Measurements from ENCODE around the gene PYY. TPM values are rescaled to one million over a fixed set of nuclear protein-coding genes. Genes with fewer than 3 reads are reported as not detected.
A peak's percentile ranks its signal among the peaks of the same experiment; 100 is the strongest.

PYY gene
- total and polyA plus RNA-seq, 4 donors, result 0.05 to 0.25 TPM; not detected in 2

DNA sequence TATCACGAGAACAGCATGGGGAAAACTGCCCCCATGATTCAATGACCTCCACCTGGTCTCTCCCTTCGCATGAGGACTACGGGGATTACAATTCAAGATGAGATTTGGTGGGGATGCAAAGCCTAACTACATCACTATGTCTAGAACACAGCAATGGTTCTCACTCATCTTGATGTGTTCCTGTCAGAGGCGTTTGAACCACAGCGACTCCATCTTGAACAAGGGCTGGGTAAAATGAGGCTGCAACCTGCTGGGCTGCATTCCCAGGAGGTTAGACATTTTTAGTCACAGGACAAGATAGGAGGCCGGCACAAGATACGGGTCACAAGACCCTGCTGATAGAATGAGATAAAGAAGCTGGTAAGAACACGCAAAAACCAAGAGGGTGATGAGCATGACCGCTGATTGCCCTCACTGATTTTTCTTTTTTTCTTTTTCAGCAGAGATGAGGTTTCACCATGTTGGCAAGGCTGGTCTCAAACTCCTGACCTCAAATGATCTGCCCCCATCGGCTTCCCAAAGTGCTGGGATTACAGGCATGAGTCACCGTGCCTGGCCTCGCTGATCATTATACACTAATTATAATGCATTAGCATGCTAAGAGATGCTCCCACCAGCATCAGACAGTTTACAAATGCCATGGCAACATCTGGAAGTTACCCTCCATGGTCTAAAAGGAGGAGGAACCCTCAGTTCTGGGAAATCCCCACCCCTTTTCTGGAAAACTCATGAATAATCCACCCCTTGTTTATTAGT lies 8.5 kb downstream of the PYY start:
- Histone ChIP-seq H3K9me3 (ENCODE audit: control insufficient read depth in 4 of 4, insufficient read depth in 3 of 4, low read length in 3 of 4) (no peaks in the 10 kb centered on the region), H3K27me3 (ENCODE audit: control insufficient read depth in 3 of 3, insufficient read depth in 3 of 3, low read length in 2 of 3) (peaks cover 0 to 3% (median 0%) of the 10 kb centered on the region in 3 donors), H3K36me3 (ENCODE audit: control insufficient read depth in 4 of 4, insufficient read depth in 4 of 4, low read length in 4 of 4) (no peaks in the 10 kb centered on the region), H3K27ac (ENCODE audit: low read depth in 1 of 2, low read length in 1 of 2) (no peak overlapping the region), H3K4me3 (no peak overlapping the region), H3K4me1 (ENCODE audit: control insufficient read depth in 5 of 5, insufficient read depth in 5 of 5, low read length in 5 of 5) (peaks cover 0 to 1% (median 0%) of the 10 kb centered on the region in 5 donors), H3K9ac (ENCODE audit: insufficient read depth in 1 of 2, low read length in 2 of 2) (no peak overlapping the region)
- TF ChIP-seq, protein P1, sequence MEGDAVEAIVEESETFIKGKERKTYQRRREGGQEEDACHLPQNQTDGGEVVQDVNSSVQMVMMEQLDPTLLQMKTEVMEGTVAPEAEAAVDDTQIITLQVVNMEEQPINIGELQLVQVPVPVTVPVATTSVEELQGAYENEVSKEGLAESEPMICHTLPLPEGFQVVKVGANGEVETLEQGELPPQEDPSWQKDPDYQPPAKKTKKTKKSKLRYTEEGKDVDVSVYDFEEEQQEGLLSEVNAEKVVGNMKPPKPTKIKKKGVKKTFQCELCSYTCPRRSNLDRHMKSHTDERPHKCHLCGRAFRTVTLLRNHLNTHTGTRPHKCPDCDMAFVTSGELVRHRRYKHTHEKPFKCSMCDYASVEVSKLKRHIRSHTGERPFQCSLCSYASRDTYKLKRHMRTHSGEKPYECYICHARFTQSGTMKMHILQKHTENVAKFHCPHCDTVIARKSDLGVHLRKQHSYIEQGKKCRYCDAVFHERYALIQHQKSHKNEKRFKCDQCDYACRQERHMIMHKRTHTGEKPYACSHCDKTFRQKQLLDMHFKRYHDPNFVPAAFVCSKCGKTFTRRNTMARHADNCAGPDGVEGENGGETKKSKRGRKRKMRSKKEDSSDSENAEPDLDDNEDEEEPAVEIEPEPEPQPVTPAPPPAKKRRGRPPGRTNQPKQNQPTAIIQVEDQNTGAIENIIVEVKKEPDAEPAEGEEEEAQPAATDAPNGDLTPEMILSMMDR (IDR thresholded peaks at IDR 0.05; ENCODE audit: control extremely low read depth, extremely low read depth), result no peak
- 86 to 91% methylated on average over 12 of the region's 12 CpGs for WGBS, 2 donors
- no peak for ATAC-seq (ENCODE audit: insufficient read depth, low FRiP score)
- DNase-seq, result no peak

DNA sequence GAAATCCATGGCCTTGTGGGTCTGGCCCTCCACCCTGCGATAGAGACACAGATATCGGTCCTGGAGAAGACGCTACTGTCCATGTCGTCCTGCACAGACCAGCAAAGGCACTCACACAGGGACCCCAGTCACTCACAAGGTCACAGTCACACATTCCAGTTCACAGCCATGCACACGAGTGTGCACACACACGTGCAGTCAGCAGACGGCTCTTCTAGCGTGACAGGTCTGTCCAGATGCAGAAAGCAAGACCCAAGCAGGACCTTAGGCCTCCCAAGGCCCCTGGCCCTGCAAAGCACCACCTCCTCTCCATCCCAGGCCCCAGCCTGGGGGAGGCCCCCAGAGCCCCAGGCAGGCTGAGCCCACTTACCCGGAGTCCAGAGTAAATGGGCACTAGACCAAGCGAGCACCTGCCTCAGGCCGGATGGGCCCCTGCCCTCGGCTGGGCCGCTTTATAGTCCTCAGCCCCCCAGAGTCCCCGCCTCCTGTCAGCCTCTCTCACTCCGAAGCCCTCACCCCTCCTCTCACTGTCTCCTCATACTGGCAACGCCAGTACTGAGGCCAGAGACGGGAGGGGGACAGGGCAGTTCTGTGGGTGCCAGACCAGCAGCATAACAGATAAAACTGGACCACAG lies 11.6 kb downstream of the PYY start, which contains the start of gene PPY:
Gene PPY (minus strand): TSS at position 426 of the 635 bp plus-strand sequence. CDS start 822 bp downstream, outside the sequence.
- WGBS, 2 donors, result 90 to 95% methylated on average over 17 of the region's 17 CpGs
- Histone ChIP-seq H3K27ac (ENCODE audit: low read depth in 1 of 2, low read length in 1 of 2) (no peak within 1 kb of the TSS), H3K27me3 (ENCODE audit: control insufficient read depth in 3 of 3, insufficient read depth in 3 of 3, low read length in 2 of 3) (peaks cover 0 to 8% (median 6%) of the 10 kb centered on the region in 3 donors), H3K4me3 (peak within 1 kb of the TSS; percentile 1), H3K9me3 (ENCODE audit: control insufficient read depth in 4 of 4, insufficient read depth in 3 of 4, low read length in 3 of 4) (no peaks in the 10 kb centered on the region), H3K9ac (ENCODE audit: insufficient read depth in 1 of 2, low read length in 2 of 2) (no peak within 1 kb of the TSS), H3K4me1 (ENCODE audit: control insufficient read depth in 5 of 5, insufficient read depth in 5 of 5, low read length in 5 of 5) (peaks cover 0 to 4% (median 0%) of the 10 kb centered on the region in 5 donors), H3K36me3 (ENCODE audit: control insufficient read depth in 4 of 4, insufficient read depth in 4 of 4, low read length in 4 of 4) (no peaks in the 10 kb centered on the region)
- ATAC-seq (ENCODE audit: insufficient read depth, low FRiP score), result no peak
- DNase-seq, result no peak
- TF ChIP-seq, protein P1 (IDR thresholded peaks at IDR 0.05; ENCODE audit: control extremely low read depth, extremely low read depth), result no peak

DNA sequence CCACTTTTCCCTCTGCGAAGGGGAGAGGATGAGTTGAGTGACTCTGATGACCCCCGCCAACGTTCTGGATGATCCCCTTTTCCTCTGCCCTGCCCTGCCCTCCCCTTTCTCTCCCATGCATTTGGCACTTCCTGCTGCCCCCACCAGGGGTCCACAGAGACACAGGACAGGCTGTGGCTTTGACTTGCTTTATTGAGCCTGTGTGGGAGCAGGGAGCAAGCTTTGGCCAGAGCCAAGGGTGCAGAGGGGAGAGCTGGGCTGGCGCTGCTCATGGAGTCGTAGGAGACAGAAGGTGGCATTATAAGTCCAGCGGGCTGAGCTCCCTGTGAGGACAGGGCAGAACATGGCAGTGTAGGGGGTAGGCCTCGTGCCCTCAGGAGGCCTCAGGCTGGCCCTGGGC lies 13.1 kb downstream of the PYY start:
- Histone ChIP-seq H3K9ac (ENCODE audit: insufficient read depth in 1 of 2, low read length in 2 of 2) (no peak overlapping the region), H3K4me1 (ENCODE audit: control insufficient read depth in 5 of 5, insufficient read depth in 5 of 5, low read length in 5 of 5) (peaks cover 0 to 4% (median 0%) of the 10 kb centered on the region in 5 donors), H3K36me3 (ENCODE audit: control insufficient read depth in 4 of 4, insufficient read depth in 4 of 4, low read length in 4 of 4) (no peaks in the 10 kb centered on the region), H3K4me3 (no peak overlapping the region), H3K9me3 (ENCODE audit: control insufficient read depth in 4 of 4, insufficient read depth in 3 of 4, low read length in 3 of 4) (no peaks in the 10 kb centered on the region), H3K27me3 (ENCODE audit: control insufficient read depth in 3 of 3, insufficient read depth in 3 of 3, low read length in 2 of 3) (peaks cover 0 to 8% (median 6%) of the 10 kb centered on the region in 3 donors), H3K27ac (ENCODE audit: low read depth in 1 of 2, low read length in 1 of 2) (no peak overlapping the region)
- DNase-seq, result peak; percentile 46 to 65 (median 50)
- WGBS, 2 donors, result 59 to 71% methylated on average over 6 to 7 of the region's 7 CpGs
- TF ChIP-seq, protein P1 (IDR thresholded peaks at IDR 0.05; ENCODE audit: control extremely low read depth, extremely low read depth), result no peak
- ATAC-seq (ENCODE audit: insufficient read depth, low FRiP score), result no peak

Measured in lung (tissue), 12 donors.